Measurements from ENCODE around the gene MKNK2.

Gene MKNK2

DNA sequence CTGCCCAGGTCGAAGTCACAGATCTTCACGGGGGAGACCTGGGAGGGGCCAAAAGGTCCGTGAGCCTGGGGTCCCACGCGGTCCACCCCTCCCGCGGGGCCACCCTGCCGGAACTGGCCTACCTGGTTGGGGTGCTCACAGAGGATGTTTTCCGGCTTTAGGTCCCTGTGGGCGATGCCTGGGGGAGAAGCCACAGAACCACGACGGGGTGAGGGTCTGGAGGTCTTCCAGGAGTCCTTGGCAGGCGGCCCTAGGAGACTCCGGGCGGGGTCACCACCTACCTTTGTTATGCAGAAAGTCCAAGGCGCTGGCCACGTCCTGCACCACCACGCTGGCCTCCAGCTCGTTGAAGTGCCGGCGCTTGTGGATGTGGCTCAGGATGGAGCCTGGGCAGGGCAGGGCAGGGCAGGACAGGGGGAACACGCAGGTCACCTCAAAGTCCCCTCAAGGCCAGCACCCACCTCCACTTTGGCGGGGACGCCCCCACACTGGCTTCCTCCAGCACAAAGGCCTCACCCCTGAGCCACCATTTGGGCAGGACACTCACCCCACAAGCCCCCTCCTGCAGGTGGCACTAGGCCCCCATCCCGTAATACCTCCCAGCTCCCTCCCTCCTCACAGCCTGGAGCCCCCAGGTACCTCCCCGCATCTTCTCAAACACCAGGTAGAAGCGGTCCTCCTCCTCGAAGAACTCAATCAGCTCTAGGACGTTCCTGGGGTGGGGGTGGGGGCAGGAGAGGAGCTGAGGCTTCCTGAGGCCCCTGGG, 8.4 kb downstream of the MKNK2 start:
- TF ChIP-seq, protein P1, sequence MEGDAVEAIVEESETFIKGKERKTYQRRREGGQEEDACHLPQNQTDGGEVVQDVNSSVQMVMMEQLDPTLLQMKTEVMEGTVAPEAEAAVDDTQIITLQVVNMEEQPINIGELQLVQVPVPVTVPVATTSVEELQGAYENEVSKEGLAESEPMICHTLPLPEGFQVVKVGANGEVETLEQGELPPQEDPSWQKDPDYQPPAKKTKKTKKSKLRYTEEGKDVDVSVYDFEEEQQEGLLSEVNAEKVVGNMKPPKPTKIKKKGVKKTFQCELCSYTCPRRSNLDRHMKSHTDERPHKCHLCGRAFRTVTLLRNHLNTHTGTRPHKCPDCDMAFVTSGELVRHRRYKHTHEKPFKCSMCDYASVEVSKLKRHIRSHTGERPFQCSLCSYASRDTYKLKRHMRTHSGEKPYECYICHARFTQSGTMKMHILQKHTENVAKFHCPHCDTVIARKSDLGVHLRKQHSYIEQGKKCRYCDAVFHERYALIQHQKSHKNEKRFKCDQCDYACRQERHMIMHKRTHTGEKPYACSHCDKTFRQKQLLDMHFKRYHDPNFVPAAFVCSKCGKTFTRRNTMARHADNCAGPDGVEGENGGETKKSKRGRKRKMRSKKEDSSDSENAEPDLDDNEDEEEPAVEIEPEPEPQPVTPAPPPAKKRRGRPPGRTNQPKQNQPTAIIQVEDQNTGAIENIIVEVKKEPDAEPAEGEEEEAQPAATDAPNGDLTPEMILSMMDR (IDR thresholded peaks at IDR 0.05; ENCODE audit: low read length) = no peak
- TF ChIP-seq EZH2 (IDR thresholded peaks at IDR 0.05; ENCODE audit: borderline replicate concordance, low read length) = no peak
- Histone ChIP-seq H3K9me3 (ENCODE audit: low read length) (no peaks in the 10 kb centered on the region), H3K79me2 (ENCODE audit: insufficient read depth, low read length) (no peaks in the 10 kb centered on the region), H3F3A (ENCODE audit: insufficient read depth, low read length) (0 out of 2 replicates have a peak, but pooled peaks cover 1% of the 10 kb centered on the region), H3K27ac (ENCODE audit: low read depth, low read length, poor library complexity, severe bottlenecking) (peak overlapping the region; percentile 95), H4K20me1 (ENCODE audit: insufficient read depth, low read length) (no peaks in the 10 kb centered on the region), H3K9ac (ENCODE audit: low read length) (peak overlapping the region; percentile 83), H3K4me1 (ENCODE audit: insufficient read depth, low read length, severe bottlenecking) (peaks cover 55% of the 10 kb centered on the region), H3K4me3 (ENCODE audit: low read depth, low read length, poor library complexity, severe bottlenecking) (peak overlapping the region; percentile 59), H3K9me2 (ENCODE audit: low read depth, low read length) (no peaks in the 10 kb centered on the region), H3K27me3 (ENCODE audit: insufficient read depth, low read length) (no peaks in the 10 kb centered on the region), H2AFZ (ENCODE audit: low read length) (no peak overlapping the region), H3K4me2 (ENCODE audit: low read length) (peak overlapping the region; percentile 71), H3K36me3 (ENCODE audit: insufficient read depth, low read length) (peaks cover 51% of the 10 kb centered on the region)

DNA sequence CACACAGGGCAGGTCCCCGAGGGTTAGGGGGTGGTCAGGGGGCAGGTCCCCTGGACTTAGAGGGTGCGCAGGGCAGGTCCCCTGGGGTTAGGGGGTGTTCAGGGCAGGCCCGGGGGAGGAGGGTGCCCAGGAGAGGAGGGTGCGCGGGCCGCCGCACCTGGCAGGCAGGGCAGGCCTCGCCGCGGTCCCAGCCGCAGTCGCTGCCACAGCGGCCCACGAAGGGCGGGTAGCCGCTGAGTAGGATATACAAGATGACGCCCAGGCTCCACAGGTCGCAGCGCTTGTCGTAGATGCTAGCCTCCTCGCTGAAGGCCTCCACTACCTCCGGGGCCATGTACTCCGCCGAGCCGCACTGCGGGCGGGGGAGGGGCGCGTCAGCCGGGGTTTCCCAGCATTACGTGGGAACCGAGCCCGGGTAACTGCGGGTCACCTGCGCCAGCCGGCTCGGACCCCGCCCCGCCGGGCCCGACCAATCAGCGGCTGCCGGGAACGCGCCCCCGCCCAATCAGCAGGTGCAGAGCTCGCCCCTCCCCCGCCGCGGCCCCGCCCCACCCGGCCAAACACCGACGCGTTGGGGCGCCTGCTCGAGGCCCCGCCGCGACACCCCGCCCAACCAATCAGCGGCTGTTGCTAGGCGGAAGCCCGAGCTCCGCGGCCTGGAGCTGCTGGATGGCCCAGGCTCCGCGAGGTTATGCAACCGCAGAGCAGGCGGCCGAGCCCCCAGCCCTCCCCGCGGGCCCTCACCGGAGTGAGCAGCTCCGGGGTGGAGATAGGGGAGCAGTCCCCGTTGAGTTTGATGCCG, 9.2 kb downstream of the MKNK2 start:
- H3K9me2 ChIP-seq (ENCODE audit: low read depth, low read length) = no peaks in the 10 kb centered on the region
- H3K79me2 ChIP-seq (ENCODE audit: insufficient read depth, low read length) = no peaks in the 10 kb centered on the region
- H3K36me3 ChIP-seq (ENCODE audit: insufficient read depth, low read length) = peaks cover 51% of the 10 kb centered on the region
- peak overlapping the region; percentile 95 for H3K27ac ChIP-seq (ENCODE audit: low read depth, low read length, poor library complexity, severe bottlenecking)
- peak overlapping the region; percentile 94 for H3K9ac ChIP-seq (ENCODE audit: low read length)
- 0 out of 2 replicates have a peak, but pooled peaks cover 5% of the 10 kb centered on the region for H3F3A ChIP-seq (ENCODE audit: insufficient read depth, low read length)
- TF ChIP-seq EZH2 (IDR thresholded peaks at IDR 0.05; ENCODE audit: borderline replicate concordance, low read length) = no peak
- TF ChIP-seq, protein P1 (IDR thresholded peaks at IDR 0.05; ENCODE audit: low read length) = no peak
- H3K9me3 ChIP-seq (ENCODE audit: low read length) = no peaks in the 10 kb centered on the region
- no peak overlapping the region for H2AFZ ChIP-seq (ENCODE audit: low read length)
- H3K27me3 ChIP-seq (ENCODE audit: insufficient read depth, low read length) = no peaks in the 10 kb centered on the region
- no peaks in the 10 kb centered on the region for H4K20me1 ChIP-seq (ENCODE audit: insufficient read depth, low read length)
- H3K4me3 ChIP-seq (ENCODE audit: low read depth, low read length, poor library complexity, severe bottlenecking) = peak overlapping the region; percentile 77
- H3K4me2 ChIP-seq (ENCODE audit: low read length) = peak overlapping the region; percentile 72
- peaks cover 58% of the 10 kb centered on the region for H3K4me1 ChIP-seq (ENCODE audit: insufficient read depth, low read length, severe bottlenecking)

DNA sequence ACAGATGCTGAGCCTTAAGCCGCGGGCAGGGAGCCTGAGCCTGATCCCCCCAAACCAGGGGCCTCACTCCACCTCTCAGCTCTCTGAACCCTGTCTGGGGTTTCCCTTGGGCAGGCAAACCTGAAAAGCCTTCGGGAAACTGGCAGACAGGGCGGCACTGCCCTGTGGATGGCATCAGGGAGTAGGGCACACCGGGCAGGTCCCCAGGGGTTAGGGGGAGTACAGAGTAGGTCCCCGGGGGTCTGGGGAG, 9.7 kb downstream of the MKNK2 start:
- Histone ChIP-seq H3K4me2 (ENCODE audit: low read length) (peak overlapping the region; percentile 72), H3K27me3 (ENCODE audit: insufficient read depth, low read length) (no peaks in the 10 kb centered on the region), H3K9ac (ENCODE audit: low read length) (peak overlapping the region; percentile 94), H3F3A (ENCODE audit: insufficient read depth, low read length) (0 out of 2 replicates have a peak, but pooled peaks cover 5% of the 10 kb centered on the region), H3K9me2 (ENCODE audit: low read depth, low read length) (no peaks in the 10 kb centered on the region), H3K79me2 (ENCODE audit: insufficient read depth, low read length) (no peaks in the 10 kb centered on the region), H3K36me3 (ENCODE audit: insufficient read depth, low read length) (peaks cover 48% of the 10 kb centered on the region), H3K27ac (ENCODE audit: low read depth, low read length, poor library complexity, severe bottlenecking) (peak overlapping the region; percentile 87), H2AFZ (ENCODE audit: low read length) (no peak overlapping the region), H3K9me3 (ENCODE audit: low read length) (no peaks in the 10 kb centered on the region), H3K4me3 (ENCODE audit: low read depth, low read length, poor library complexity, severe bottlenecking) (peak overlapping the region; percentile 77), H4K20me1 (ENCODE audit: insufficient read depth, low read length) (no peaks in the 10 kb centered on the region), H3K4me1 (ENCODE audit: insufficient read depth, low read length, severe bottlenecking) (peaks cover 57% of the 10 kb centered on the region)
- TF ChIP-seq, protein P1 (IDR thresholded peaks at IDR 0.05; ENCODE audit: low read length) = no peak
- no peak for TF ChIP-seq EZH2 (IDR thresholded peaks at IDR 0.05; ENCODE audit: borderline replicate concordance, low read length)

Measured in OCI-LY1 (cell line).